H1 (cell line): Measurements from ENCODE around the gene BMPR1A. TPM values are rescaled to one million over a fixed set of nuclear protein-coding genes. Genes with fewer than 3 reads are reported as not detected.

ENCODE experiments used
- ASH2L ChIP-seq: fragments of 200-600, 300-600 bp; sonication (generic); IDR thresholded peaks from one replicate; pipeline ENCODE4 v1.7.1; 2017; ENCODE audit warnings: low read length
- CBX5 ChIP-seq: fragments of 300-800, 300-1000 bp; sonication (generic); IDR thresholded peaks from 2 replicates; pipeline ENCODE4 v1.7.1; 2016; ENCODE audit warnings: antibody characterized with exemption, low read length, low read depth
- JUND ChIP-seq: IDR thresholded peaks from 2 replicates; pipeline ENCODE4 v1.6.1; 2011; ENCODE audit warnings: mild to moderate bottlenecking, improper control_type of control experiment, low read length
- POLR2A ChIP-seq, 2 experiments: IDR thresholded peaks; 1 replicate in 1 of 2; 2 replicates in 1 of 2; pipeline ENCODE4 v1.6.1; 2011; ENCODE audit warnings: low read depth in 2 of 2, low read length in 2 of 2, mild to moderate bottlenecking in 2 of 2; ENCODE audit errors: control extremely low read depth in 1 of 2
- RAD21 ChIP-seq, 2 experiments: IDR thresholded peaks in 1 of 2; conservative IDR thresholded peaks in 1 of 2; 2 replicates each; pipeline ENCODE4 v1.6.1; 2011; ENCODE audit warnings: low read depth in 2 of 2, low read length in 2 of 2, improper control_type of control experiment in 1 of 2, inconsistent platforms in 1 of 2, mild to moderate bottlenecking in 1 of 2, moderate library complexity in 1 of 2
- SP2 ChIP-seq: IDR thresholded peaks from 2 replicates; pipeline ENCODE4 v1.6.1; 2012; ENCODE audit warnings: mild to moderate bottlenecking, low read length, inconsistent platforms
- polyA plus RNA-seq, 7 experiments: library from polyadenylated mRNA; depleted of rRNA in 3 of 7; stranded (reverse) in 5 of 7; unstranded in 2 of 7; fragments of >200 nt in 5 of 7; fragments of 200-250 nt in 2 of 7; gene quantifications; 1 replicate in 5 of 7; 2 replicates in 1 of 7; 4 replicates in 1 of 7; pipeline versions ENCODE4 v1.2.1 to v1.2.3, GENCODE V29; 2011 to 2013; ENCODE audit warnings: missing spikeins in 2 of 7, mixed read lengths in 2 of 7
- total RNA-seq: library from RNA; stranded (reverse); fragmentation: NEBNext Ultra II Directional; extraction: Animal tissue kit (Norgen Biotek cat#: 25700); gene quantifications from 2 replicates; pipeline ENCODE4 v1.2.1, GENCODE V29; 2021

Gene BMPR1A
- total and polyA plus RNA-seq, 2 of the 8 experiments (the other 6 are each of a cell fraction or from before 2014, with no cell fraction given): 34.4 to 129 TPM

DNA sequence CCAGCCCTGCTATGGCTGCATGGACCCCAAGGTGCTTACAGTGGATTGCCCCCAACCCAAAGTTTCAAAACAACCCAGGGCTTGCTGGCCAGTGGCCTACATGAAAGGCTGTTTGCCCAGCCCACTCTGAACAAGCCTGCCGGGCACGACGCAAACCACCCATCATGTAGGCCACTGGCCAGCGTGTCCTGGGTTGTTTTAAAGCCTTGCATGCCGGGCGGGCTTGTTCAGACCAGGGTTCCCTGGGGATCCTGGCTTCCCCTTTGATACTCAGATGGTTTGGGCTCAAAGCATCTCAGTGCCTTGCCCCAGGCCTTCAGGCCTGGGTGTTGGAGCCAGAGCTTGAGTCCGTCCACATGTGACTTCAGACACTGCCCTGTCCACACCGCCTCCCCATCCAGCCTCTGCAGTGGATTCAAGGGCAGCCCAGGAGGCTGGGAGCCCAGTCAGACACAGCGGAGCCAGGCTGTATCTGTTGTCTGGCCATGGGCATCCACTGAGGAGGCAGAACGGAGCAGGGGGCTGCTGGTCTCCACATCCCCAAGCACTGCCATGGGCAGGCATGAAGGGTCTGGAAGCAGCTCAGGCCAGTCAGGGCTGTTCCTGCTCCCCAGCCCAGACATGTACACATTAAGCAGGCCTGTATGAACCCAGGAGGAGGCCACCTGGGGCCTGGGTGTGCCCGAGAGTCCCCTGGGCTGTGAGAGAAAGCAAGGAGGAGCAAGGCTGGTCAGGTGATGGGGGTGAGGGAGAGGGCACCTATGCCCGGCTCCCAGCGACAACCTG lies 207.8 kb downstream of the BMPR1A start (continued):
- TF ChIP-seq RAD21 (IDR thresholded peaks at IDR 0.05 in 1 of 2, conservative IDR thresholded peaks at IDR 0.05 in 1 of 2; ENCODE audit: low read depth in 2 of 2, low read length in 2 of 2) (no peak), ASH2L (no peak), JUND (no peak), POLR2A (IDR thresholded peaks at IDR 0.05; ENCODE audit: control extremely low read depth in 1 of 2, low read depth in 2 of 2, low read length in 2 of 2) (no peak), SP2 (no peak), CBX5 (no peak)
